ENCODE results near the gene C3orf85. TPM values are rescaled to one million over a fixed set of nuclear protein-coding genes. Genes with fewer than 3 reads are reported as not detected.

The C3orf85 gene
- total and polyA plus RNA-seq, 10 of the 15 experiments (the other 5 are each of a cell fraction or from before 2014, with no cell fraction given), result not detected

DNA sequence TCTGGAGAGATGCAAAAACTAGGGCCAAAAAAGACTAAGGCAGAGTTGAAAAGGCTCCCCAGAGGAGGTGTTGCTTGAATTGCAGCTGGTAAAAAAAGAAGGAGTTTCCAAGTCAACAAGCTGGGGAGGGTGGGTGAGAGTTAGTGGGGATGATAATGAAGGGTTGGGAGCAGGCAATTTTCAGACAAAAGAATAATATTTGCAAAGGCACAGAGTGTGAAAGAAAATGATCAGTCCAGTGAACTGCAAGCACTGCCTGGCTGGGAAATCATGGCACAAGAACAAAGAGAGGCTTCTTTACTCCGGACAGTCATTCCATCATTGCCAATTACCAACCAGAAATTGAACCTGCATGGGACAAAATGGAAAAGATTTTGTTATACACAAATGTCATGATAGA is 42.2 kb downstream of the C3orf85 start (continued):
- TF ChIP-seq, protein P1, sequence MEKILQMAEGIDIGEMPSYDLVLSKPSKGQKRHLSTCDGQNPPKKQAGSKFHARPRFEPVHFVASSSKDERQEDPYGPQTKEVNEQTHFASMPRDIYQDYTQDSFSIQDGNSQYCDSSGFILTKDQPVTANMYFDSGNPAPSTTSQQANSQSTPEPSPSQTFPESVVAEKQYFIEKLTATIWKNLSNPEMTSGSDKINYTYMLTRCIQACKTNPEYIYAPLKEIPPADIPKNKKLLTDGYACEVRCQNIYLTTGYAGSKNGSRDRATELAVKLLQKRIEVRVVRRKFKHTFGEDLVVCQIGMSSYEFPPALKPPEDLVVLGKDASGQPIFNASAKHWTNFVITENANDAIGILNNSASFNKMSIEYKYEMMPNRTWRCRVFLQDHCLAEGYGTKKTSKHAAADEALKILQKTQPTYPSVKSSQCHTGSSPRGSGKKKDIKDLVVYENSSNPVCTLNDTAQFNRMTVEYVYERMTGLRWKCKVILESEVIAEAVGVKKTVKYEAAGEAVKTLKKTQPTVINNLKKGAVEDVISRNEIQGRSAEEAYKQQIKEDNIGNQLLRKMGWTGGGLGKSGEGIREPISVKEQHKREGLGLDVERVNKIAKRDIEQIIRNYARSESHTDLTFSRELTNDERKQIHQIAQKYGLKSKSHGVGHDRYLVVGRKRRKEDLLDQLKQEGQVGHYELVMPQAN (conservative IDR thresholded peaks at IDR 0.05), result no peak

DNA sequence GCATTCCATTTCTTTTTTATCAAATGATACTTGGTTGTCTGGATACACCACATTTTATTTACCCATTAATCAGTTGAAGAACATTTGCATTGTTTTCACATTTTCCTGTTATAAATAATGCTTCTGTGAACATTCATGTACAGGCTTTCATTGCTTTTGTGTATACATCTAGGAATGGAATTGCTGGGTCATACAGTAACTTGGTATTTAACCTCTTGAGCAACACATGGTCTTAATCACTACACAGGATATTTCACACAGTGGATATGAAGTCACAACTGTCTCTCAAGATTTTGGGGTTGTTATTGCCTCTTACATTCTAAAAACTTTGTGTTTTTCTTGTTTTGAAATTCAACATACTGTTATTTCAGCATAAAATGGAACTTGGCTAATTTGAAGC is 48.2 kb downstream of the C3orf85 start:
- Histone ChIP-seq H3K9me3 (replicated peaks; ENCODE audit: control insufficient read depth, insufficient read depth, low read length) (no peaks in the 10 kb centered on the region), H3K36me3 (ENCODE audit: control insufficient read depth in 2 of 2, insufficient read depth in 2 of 2, low read length in 1 of 2) (no peaks in the 10 kb centered on the region), H2AFZ (ENCODE audit: control insufficient read depth, low read depth, low read length) (no peak overlapping the region), H3K4me2 (ENCODE audit: control insufficient read depth, insufficient read depth) (no peak overlapping the region), H4K20me1 (ENCODE audit: control insufficient read depth, insufficient read depth) (no peaks in the 10 kb centered on the region), H3K9ac (ENCODE audit: control insufficient read depth, insufficient read depth, low read length) (no peak overlapping the region), H3K27ac (ENCODE audit: control insufficient read depth, insufficient read depth) (no peak overlapping the region), H3K4me3 (no peak overlapping the region), H3K79me2 (ENCODE audit: control insufficient read depth, insufficient read depth, low read length) (no peaks in the 10 kb centered on the region), H3K27me3 (replicated peaks in 1 of 2; ENCODE audit: control insufficient read depth in 2 of 2, insufficient read depth in 2 of 2, low read length in 1 of 2) (no peaks in the 10 kb centered on the region), H3K4me1 (ENCODE audit: control insufficient read depth, insufficient read depth, low read length) (no peaks in the 10 kb centered on the region)
- ChIA-PET RAD21 (ENCODE audit: unreplicated experiment) (no interaction called here), SMC1A (ENCODE audit: uncharacterized antibody, unreplicated experiment) (no interaction called here), POLR2A (no interaction called here), CTCF (no interaction called here)
- DNase-seq (ENCODE audit: low read depth, low spot score) (no peak), ATAC-seq (no peak), FAIRE-seq (no peak)
- intact Hi-C loops (cut with micrococcal nuclease; ENCODE audit: unreplicated experiment), result no loop called here
- no TSS peak for BruUV-seq (replicated peaks)
- in situ Hi-C loops (cut with MboI), result no loop called here
- TF ChIP-seq NFXL1 (IDR thresholded peaks at IDR 0.05; ENCODE audit: borderline replicate concordance) (no peak), HDGF (IDR thresholded peaks at IDR 0.05) (no peak), MYC (IDR thresholded peaks at IDR 0.05; ENCODE audit: insufficient read depth, insufficient read length, insufficient replicate concordance, low read length, severe bottlenecking) (no peak), BMI1 (IDR thresholded peaks at IDR 0.05; ENCODE audit: borderline replicate concordance) (no peak), NFYB (IDR thresholded peaks at IDR 0.05; ENCODE audit: insufficient read depth, low read depth, low read length) (no peak), CHD1 (IDR thresholded peaks at IDR 0.05; ENCODE audit: low read depth, low read length) (no peak), SMAD1 (IDR thresholded peaks at IDR 0.05; ENCODE audit: low read depth, partially characterized antibody) (no peak)
- TF ChIP-seq, protein P2, sequence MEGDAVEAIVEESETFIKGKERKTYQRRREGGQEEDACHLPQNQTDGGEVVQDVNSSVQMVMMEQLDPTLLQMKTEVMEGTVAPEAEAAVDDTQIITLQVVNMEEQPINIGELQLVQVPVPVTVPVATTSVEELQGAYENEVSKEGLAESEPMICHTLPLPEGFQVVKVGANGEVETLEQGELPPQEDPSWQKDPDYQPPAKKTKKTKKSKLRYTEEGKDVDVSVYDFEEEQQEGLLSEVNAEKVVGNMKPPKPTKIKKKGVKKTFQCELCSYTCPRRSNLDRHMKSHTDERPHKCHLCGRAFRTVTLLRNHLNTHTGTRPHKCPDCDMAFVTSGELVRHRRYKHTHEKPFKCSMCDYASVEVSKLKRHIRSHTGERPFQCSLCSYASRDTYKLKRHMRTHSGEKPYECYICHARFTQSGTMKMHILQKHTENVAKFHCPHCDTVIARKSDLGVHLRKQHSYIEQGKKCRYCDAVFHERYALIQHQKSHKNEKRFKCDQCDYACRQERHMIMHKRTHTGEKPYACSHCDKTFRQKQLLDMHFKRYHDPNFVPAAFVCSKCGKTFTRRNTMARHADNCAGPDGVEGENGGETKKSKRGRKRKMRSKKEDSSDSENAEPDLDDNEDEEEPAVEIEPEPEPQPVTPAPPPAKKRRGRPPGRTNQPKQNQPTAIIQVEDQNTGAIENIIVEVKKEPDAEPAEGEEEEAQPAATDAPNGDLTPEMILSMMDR (IDR thresholded peaks at IDR 0.05 in 2 of 3, conservative IDR thresholded peaks at IDR 0.05 in 1 of 3; ENCODE audit: control insufficient read depth in 2 of 3, extremely low read depth in 1 of 3, insufficient read depth in 1 of 3, low read depth in 3 of 3, low read length in 3 of 3), result no peak
- TF ChIP-seq, protein P3, sequence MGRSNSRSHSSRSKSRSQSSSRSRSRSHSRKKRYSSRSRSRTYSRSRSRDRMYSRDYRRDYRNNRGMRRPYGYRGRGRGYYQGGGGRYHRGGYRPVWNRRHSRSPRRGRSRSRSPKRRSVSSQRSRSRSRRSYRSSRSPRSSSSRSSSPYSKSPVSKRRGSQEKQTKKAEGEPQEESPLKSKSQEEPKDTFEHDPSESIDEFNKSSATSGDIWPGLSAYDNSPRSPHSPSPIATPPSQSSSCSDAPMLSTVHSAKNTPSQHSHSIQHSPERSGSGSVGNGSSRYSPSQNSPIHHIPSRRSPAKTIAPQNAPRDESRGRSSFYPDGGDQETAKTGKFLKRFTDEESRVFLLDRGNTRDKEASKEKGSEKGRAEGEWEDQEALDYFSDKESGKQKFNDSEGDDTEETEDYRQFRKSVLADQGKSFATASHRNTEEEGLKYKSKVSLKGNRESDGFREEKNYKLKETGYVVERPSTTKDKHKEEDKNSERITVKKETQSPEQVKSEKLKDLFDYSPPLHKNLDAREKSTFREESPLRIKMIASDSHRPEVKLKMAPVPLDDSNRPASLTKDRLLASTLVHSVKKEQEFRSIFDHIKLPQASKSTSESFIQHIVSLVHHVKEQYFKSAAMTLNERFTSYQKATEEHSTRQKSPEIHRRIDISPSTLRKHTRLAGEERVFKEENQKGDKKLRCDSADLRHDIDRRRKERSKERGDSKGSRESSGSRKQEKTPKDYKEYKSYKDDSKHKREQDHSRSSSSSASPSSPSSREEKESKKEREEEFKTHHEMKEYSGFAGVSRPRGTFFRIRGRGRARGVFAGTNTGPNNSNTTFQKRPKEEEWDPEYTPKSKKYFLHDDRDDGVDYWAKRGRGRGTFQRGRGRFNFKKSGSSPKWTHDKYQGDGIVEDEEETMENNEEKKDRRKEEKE (IDR thresholded peaks at IDR 0.05), result no peak
- TF ChIP-seq, protein P4, sequence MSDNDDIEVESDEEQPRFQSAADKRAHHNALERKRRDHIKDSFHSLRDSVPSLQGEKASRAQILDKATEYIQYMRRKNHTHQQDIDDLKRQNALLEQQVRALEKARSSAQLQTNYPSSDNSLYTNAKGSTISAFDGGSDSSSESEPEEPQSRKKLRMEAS (IDR thresholded peaks at IDR 0.05; ENCODE audit: low read depth, low read length), result no peak
- TF ChIP-seq, protein P5, sequence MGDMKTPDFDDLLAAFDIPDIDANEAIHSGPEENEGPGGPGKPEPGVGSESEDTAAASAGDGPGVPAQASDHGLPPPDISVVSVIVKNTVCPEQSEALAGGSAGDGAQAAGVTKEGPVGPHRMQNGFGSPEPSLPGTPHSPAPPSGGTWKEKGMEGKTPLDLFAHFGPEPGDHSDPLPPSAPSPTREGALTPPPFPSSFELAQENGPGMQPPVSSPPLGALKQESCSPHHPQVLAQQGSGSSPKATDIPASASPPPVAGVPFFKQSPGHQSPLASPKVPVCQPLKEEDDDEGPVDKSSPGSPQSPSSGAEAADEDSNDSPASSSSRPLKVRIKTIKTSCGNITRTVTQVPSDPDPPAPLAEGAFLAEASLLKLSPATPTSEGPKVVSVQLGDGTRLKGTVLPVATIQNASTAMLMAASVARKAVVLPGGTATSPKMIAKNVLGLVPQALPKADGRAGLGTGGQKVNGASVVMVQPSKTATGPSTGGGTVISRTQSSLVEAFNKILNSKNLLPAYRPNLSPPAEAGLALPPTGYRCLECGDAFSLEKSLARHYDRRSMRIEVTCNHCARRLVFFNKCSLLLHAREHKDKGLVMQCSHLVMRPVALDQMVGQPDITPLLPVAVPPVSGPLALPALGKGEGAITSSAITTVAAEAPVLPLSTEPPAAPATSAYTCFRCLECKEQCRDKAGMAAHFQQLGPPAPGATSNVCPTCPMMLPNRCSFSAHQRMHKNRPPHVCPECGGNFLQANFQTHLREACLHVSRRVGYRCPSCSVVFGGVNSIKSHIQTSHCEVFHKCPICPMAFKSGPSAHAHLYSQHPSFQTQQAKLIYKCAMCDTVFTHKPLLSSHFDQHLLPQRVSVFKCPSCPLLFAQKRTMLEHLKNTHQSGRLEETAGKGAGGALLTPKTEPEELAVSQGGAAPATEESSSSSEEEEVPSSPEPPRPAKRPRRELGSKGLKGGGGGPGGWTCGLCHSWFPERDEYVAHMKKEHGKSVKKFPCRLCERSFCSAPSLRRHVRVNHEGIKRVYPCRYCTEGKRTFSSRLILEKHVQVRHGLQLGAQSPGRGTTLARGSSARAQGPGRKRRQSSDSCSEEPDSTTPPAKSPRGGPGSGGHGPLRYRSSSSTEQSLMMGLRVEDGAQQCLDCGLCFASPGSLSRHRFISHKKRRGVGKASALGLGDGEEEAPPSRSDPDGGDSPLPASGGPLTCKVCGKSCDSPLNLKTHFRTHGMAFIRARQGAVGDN (IDR thresholded peaks at IDR 0.05), result no peak
